Adipocyte (in vitro differentiated cells): ENCODE results near the gene SIN3B.

Experiments
- DNase-seq: peaks from one replicate; pipeline ENCODE4 v3.0.0-alpha.2; 2015; ENCODE audit warnings: low read depth
- H3K27me3 ChIP-seq: replicated peaks from 2 replicates; pipeline ENCODE4 v1.7.0; 2013; ENCODE audit warnings: mild to moderate bottlenecking, low read length, moderate library complexity; ENCODE audit not compliant: control insufficient read depth, insufficient read depth
- H3K36me3 ChIP-seq: 2 replicates; pipeline ENCODE4 v1.7.0; 2013; ENCODE audit warnings: low read length, mild to moderate bottlenecking, moderate library complexity; ENCODE audit not compliant: control insufficient read depth, insufficient read depth, severe bottlenecking
- H3K4me1 ChIP-seq: 2 replicates; pipeline ENCODE4 v1.7.0; 2013; ENCODE audit warnings: mild to moderate bottlenecking, low read length, moderate library complexity; ENCODE audit not compliant: control insufficient read depth, insufficient read depth
- H3K4me3 ChIP-seq: 2 replicates; pipeline ENCODE4 v1.7.0; 2013; ENCODE audit warnings: mild to moderate bottlenecking, low read length, moderate library complexity
- H3K9ac ChIP-seq: 2 replicates; pipeline ENCODE4 v1.7.0; 2013; ENCODE audit warnings: mild to moderate bottlenecking, low read length, moderate library complexity
- H3K9me3 ChIP-seq: 2 replicates; pipeline ENCODE4 v1.7.0; 2013; ENCODE audit warnings: mild to moderate bottlenecking, low read length, moderate library complexity; ENCODE audit not compliant: control insufficient read depth

SIN3B gene

DNA sequence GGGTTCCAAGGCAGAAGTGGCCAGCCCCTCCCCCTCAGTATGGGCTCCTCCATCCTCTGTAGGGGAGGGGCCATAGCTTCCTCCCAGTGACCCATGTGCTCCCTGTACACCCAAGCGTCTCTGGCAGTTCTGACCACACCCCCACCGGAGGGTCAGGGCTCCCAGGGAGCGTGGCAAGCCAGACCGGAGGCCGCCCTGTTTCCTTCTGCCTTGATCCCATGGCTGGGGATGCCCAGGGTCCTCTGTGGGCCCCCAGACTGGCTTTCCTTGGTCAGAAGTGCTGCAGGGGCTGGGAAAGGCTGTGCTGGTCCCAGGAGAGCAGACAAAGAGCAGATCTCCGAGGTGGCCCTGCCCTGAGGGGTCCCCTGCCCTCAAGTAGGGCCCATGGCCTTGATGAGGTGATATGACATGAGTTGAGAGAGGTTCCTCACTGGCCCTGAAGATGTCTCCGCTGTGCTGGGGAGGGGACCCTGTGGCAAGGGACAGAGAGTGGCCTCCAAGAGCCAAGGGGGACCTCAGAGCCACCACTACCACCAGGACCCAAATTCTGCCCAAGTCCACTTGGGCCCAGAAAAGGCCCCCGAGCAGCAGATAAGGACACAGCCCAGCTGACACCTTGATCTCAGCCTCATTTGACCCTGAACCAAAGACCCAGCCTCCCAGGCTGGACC lies 51.8 kb downstream of the SIN3B start:
- H3K4me3 ChIP-seq, result no peak overlapping the region
- H3K36me3 ChIP-seq, result peaks cover 43% of the 10 kb centered on the region

DNA sequence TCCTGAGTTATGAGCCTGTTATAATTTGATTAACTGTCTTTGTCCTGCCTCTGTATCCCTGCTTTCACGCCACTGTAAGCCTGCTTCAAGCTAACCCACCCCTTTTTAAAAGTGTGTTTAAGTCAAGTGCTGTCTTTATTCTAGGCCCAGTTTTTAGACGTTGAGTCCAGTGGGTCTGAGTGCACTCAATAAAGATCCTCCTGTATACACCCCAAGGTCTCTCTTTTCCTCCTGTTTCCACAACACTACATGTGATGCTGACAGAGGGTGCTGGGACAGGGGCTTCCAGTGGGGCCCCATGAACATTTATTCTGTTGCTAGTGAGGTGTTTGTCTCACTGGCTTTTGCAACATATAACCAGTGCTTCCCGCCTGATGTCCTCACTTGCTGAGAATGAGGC lies 52.9 kb downstream of the SIN3B start:
- DNase-seq, result no peak

More for the DNA sequence above, 51.8 kb downstream of the SIN3B start:
- no peaks in the 10 kb centered on the region for H3K27me3 ChIP-seq
- H3K9ac ChIP-seq, result no peak overlapping the region
- peaks cover 12% of the 10 kb centered on the region for H3K9me3 ChIP-seq
- no peaks in the 10 kb centered on the region for H3K4me1 ChIP-seq
- DNase-seq, result no peak

DNA sequence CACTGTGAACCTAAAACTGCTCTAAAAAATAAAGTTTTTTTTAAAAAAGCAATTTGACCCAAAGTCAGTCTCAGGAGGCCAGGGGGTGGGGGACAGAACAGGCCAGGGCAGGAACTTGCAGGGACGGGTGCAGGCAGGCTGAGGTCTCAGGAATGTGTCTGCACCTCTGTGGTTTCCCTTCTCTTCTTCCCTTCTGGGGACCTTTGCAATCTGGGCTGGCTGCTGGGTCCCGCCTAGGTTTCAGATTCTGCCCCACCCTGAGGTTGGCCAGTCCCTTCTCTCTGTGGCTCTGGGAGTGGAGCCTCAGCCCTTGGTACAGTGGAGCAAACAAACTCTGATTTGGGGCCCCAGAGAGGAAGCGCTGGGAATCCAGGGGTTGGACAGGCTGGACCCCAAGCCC lies 54.3 kb downstream of the SIN3B start:
- Histone ChIP-seq H3K27me3 (no peaks in the 10 kb centered on the region), H3K4me3 (no peak overlapping the region), H3K9me3 (peaks cover 12% of the 10 kb centered on the region), H3K36me3 (peaks cover 18% of the 10 kb centered on the region), H3K4me1 (peaks cover 5% of the 10 kb centered on the region), H3K9ac (no peak overlapping the region)
- no peak for DNase-seq

More for the DNA sequence above, 52.9 kb downstream of the SIN3B start:
- peaks cover 12% of the 10 kb centered on the region for H3K9me3 ChIP-seq
- H3K36me3 ChIP-seq, result peaks cover 32% of the 10 kb centered on the region
- no peaks in the 10 kb centered on the region for H3K27me3 ChIP-seq
- peaks cover 5% of the 10 kb centered on the region for H3K4me1 ChIP-seq
- H3K4me3 ChIP-seq, result no peak overlapping the region
- H3K9ac ChIP-seq, result no peak overlapping the region

DNA sequence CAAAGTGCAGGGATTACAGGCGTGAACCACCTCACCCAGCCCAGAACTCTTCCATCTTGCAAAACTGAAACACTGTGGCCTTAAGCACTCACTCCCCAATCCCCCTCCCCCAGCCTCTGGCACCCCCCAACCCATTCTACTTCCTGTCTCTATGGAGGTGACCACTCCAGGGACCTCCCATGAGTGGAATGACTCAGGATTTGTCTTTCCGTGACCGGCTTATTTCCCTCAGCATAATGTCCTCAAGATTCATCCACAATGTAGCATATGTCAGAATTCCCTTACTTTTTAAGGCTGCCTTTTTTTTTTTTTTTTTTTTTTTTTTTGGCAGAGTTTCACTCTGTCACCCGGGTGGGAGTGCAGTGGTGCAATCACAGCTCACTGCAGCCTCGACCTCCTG lies 56.0 kb downstream of the SIN3B start:
- H3K9ac ChIP-seq, result no peak overlapping the region
- peaks cover 5% of the 10 kb centered on the region for H3K4me1 ChIP-seq
- H3K27me3 ChIP-seq, result peaks cover 5% of the 10 kb centered on the region
- DNase-seq, result no peak
- H3K9me3 ChIP-seq, result peaks cover 12% of the 10 kb centered on the region
- peaks cover 2% of the 10 kb centered on the region for H3K36me3 ChIP-seq
- H3K4me3 ChIP-seq, result no peak overlapping the region

DNA sequence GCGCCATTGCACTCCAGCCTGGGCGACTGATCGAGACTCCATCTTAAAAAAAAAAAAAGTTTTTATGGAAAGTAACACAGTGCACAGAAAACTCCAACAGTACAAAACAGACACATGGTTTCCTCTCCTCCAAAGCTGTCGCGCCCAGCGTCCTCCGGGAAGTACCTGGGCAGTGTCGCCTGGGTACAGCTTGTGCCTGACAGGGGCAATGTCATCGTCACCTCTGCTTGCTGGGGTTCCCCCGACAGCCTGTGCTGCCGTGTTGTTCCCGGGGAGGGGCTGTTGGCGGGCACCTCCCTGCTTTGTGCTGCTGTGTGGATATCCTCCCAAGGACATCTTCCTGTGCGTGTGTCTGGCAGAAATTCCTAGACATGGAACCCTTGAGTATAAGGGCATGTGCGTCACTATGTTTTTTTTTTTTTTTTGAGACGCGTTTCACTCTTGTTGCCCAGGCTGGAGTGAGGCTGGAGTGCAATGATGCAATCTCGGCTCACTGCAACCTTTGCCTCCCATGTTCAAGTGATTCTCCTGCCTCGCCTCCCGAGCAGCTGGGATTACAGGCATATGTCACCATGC lies 57.2 kb downstream of the SIN3B start:
- peak overlapping the region; percentile 25 for H3K4me3 ChIP-seq
- DNase-seq, result no peak

DNA sequence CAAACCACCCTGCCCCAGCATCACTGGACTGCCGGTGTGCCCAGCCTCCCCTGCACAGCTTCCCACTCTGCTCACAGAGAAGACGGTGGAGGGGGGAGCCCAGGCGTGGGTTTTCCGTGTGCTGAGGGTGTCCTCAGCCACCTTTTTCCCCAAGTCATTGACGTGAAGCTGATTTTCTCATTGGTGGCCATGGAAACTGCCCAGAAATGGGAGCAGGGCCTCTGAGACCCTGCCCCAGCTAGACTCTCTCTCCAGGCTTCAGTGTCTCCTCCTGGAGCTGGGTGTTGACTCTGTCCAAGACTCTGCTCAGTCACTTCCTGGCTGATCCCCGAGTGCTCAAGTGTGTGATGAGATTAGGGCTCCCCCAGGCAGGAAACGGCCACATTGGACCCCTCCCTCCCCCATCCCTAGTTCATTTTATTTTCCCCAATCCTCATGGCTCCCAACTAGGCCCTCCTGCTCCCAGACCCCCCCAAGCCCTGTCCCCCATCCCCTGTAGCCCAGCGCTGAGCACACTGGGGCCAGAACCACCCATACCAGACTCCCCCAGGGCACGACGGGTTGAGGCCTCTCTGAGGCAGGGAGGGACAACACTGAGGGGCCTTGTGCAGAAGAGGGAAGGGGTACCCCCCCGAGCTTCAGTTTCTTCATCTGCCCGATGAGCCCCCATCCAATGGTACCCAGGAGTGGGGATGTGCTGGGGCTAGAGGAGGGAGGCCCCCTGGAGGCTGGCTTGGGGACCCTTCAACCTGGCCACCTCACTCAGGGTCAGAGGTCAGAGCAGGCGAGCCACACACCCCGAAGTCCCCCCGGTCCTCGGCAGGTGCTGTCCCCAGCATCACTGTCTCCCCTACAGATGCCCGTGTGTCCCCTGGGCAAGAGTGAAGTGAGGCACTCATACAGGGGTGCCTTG lies 58.4 kb downstream of the SIN3B start:
- Histone ChIP-seq H3K9me3 (peaks cover 1% of the 10 kb centered on the region), H3K4me3 (no peak overlapping the region), H3K36me3 (no peaks in the 10 kb centered on the region), H3K9ac (no peak overlapping the region), H3K27me3 (peaks cover 8% of the 10 kb centered on the region), H3K4me1 (peaks cover 5% of the 10 kb centered on the region)
- DNase-seq, result no peak

More for the DNA sequence above, 57.2 kb downstream of the SIN3B start:
- no peaks in the 10 kb centered on the region for H3K36me3 ChIP-seq
- peaks cover 12% of the 10 kb centered on the region for H3K9me3 ChIP-seq
- H3K9ac ChIP-seq, result no peak overlapping the region
- H3K27me3 ChIP-seq, result peaks cover 5% of the 10 kb centered on the region
- peaks cover 5% of the 10 kb centered on the region for H3K4me1 ChIP-seq

DNA sequence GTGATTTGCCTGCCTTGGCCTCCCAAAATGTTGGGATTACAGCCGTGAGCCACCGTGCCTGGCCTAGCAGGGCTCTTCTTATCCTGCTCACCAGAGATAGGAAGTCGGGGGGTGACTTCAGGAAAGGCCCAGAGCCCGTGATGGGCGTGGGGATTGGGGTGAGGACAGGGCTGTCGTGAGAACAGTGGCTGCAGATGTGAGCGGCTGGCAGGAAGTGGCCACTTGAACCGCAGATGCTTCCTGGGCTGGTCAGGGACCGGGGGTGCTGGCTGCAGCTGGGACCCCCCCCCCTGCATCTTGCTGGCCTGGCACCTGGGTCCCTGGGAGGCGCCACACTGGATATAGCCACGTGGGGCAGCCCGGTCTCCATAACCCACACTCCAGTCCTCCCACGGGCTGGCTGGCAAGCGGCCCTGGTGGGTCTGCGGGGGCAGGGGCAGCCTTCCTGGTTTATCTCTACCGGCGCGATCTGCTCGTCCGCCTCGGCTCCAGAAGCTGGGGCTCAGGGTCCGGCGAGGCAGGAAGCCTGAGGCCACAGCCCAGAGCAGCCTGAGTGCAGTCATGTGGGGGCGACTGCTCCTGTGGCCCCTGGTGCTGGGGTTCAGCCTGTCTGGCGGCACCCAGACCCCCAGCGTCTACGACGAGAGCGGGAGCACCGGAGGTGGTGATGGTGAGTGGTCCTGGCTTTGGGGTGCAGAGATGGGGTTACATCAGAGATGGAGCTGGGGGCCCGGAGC lies 59.6 kb downstream of the SIN3B start, which contains the start of gene F2RL3:
F2RL3 (plus strand) TSS at position 371 of the 737 bp plus-strand sequence; CDS start at position 562, 191 bp downstream.
- H3K9me3 ChIP-seq, result no peaks in the 10 kb centered on the region
- DNase-seq, result no peak
- peaks cover 12% of the 10 kb centered on the region for H3K27me3 ChIP-seq
- no peak within 1 kb of the TSS for H3K4me3 ChIP-seq
- no peak within 1 kb of the TSS for H3K9ac ChIP-seq
- no peaks in the 10 kb centered on the region for H3K36me3 ChIP-seq
- peaks cover 5% of the 10 kb centered on the region for H3K4me1 ChIP-seq

DNA sequence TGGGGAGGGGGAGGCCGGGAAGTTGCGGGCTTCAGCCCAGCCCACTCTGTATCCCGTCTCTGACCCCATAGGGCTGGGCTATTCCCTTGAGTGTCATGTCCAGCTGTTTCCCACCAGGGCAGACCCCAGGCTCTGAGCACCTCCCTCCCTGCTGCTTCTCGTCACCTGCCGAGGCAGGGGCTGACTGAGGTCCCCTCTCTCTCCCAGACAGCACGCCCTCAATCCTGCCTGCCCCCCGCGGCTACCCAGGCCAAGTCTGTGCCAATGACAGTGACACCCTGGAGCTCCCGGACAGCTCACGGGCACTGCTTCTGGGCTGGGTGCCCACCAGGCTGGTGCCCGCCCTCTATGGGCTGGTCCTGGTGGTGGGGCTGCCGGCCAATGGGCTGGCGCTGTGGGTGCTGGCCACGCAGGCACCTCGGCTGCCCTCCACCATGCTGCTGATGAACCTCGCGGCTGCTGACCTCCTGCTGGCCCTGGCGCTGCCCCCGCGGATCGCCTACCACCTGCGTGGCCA lies 60.2 kb downstream of the SIN3B start:
- H3K4me3 ChIP-seq, result no peak overlapping the region
- no peak overlapping the region for H3K9ac ChIP-seq
- H3K9me3 ChIP-seq, result no peaks in the 10 kb centered on the region

DNA sequence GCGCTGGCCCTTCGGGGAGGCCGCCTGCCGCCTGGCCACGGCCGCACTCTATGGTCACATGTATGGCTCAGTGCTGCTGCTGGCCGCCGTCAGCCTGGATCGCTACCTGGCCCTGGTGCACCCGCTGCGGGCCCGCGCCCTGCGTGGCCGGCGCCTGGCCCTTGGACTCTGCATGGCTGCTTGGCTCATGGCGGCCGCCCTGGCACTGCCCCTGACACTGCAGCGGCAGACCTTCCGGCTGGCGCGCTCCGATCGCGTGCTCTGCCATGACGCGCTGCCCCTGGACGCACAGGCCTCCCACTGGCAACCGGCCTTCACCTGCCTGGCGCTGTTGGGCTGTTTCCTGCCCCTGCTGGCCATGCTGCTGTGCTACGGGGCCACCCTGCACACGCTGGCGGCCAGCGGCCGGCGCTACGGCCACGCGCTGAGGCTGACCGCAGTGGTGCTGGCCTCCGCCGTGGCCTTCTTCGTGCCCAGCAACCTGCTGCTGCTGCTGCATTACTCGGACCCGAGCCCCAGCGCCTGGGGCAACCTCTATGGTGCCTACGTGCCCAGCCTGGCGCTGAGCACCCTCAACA lies 60.8 kb downstream of the SIN3B start:
- DNase-seq, result no peak
- no peak overlapping the region for H3K4me3 ChIP-seq
- H3K36me3 ChIP-seq, result no peaks in the 10 kb centered on the region
- H3K9ac ChIP-seq, result no peak overlapping the region
- H3K9me3 ChIP-seq, result no peaks in the 10 kb centered on the region
- H3K27me3 ChIP-seq, result peaks cover 23% of the 10 kb centered on the region
- peaks cover 5% of the 10 kb centered on the region for H3K4me1 ChIP-seq

More for the DNA sequence above, 60.2 kb downstream of the SIN3B start:
- Histone ChIP-seq H3K4me1 (peaks cover 5% of the 10 kb centered on the region), H3K27me3 (peaks cover 19% of the 10 kb centered on the region), H3K36me3 (no peaks in the 10 kb centered on the region)
- DNase-seq, result no peak

DNA sequence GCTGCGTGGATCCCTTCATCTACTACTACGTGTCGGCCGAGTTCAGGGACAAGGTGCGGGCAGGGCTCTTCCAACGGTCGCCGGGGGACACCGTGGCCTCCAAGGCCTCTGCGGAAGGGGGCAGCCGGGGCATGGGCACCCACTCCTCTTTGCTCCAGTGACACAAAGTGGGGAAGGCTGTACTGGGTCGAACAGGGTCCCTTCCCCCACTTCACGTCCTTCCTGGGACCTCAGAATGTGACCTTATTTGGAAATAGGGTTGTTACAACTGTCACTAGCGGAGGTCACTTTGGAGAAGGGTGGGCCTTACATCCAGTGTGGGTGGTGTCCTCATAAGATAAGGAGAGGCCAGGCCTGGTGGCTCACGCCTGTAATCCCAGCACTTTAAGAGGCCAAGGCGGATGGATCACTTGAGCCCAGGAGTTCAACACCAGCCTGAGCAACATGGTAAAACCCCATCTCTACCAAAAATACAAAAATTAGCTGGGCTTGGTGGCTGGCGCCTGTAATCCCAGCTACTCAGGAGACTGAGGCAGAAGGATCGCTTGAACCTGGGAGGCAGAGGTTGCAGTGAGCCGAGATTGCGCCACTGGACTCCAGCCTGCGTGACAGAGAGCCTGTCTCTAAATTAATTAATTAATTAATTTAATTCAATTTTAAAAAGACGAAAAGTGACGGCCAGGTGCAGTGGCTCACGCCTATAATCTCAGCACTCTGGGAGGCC lies 61.4 kb downstream of the SIN3B start:
- no peaks in the 10 kb centered on the region for H3K9me3 ChIP-seq
- peaks cover 5% of the 10 kb centered on the region for H3K4me1 ChIP-seq
- no peak for DNase-seq
- no peak overlapping the region for H3K9ac ChIP-seq
- no peak overlapping the region for H3K4me3 ChIP-seq
- H3K27me3 ChIP-seq, result peaks cover 23% of the 10 kb centered on the region
- no peaks in the 10 kb centered on the region for H3K36me3 ChIP-seq
